Stomach (tissue), 9 donors: ENCODE measurements around the gene DNAJB7. TPM values are rescaled to one million over a fixed set of nuclear protein-coding genes. Genes with fewer than 3 reads are reported as not detected.
"Not testable (repeated sequence)": the region's sequence is repeated elsewhere in the genome, so short reads cannot be mapped to it uniquely, and the experiment has no call there.

Experiments used
- DNase-seq, 2 donors: peaks; one replicate each; pipeline versions ENCODE4 v3.0.0 to v3.0.0-alpha.2; 2013 to 2019
- H3K27ac ChIP-seq, 5 donors: fragments of 200-600 bp in 4 of 5; sonication (generic) in 4 of 5; one replicate each; pipeline ENCODE4 v1.5.1; 2013 to 2019; ENCODE audit warnings: mild to moderate bottlenecking in 1 of 5, moderate library complexity in 1 of 5
- H3K27me3 ChIP-seq, 3 donors: fragments of 200-600 bp; sonication (generic); one replicate each; pipeline ENCODE4 v1.5.1; 2017 to 2019; ENCODE audit warnings: mixed run types in 1 of 3
- H3K36me3 ChIP-seq, 4 donors: fragments of 200-600 bp; sonication (generic); 1 replicate in 3 of 4; 2 replicates in 1 of 4; pipeline ENCODE4 v1.5.1; 2016 to 2019
- H3K4me1 ChIP-seq, 4 donors: fragments of 200-600 bp; sonication (generic); one replicate each; pipeline ENCODE4 v1.5.1; 2016 to 2019
- H3K4me3 ChIP-seq, 4 donors: fragments of 200-600 bp; sonication (generic) in 3 of 4; one replicate each; pipeline ENCODE4 v1.5.1; 2016 to 2019; ENCODE audit warnings: mild to moderate bottlenecking in 1 of 4
- H3K9me3 ChIP-seq, 4 donors: fragments of 200-600 bp; sonication (generic); one replicate each; pipeline ENCODE4 v1.5.1; 2016 to 2019
- CTCF ChIP-seq, 7 experiments: fragments of 450-650 bp in 4 of 7; fragments of 200-600 bp in 3 of 7; sonication (generic) in 3 of 7; IDR thresholded peaks; one replicate each; pipeline ENCODE4 v1.5.1; 2016 to 2019; ENCODE audit warnings: antibody characterized with exemption in 7 of 7, control low read depth in 2 of 7, mild to moderate bottlenecking in 1 of 7
- EP300 ChIP-seq: sonication (generic); formaldehyde crosslinking; IDR thresholded peaks from one replicate; pipeline ENCODE4 v1.6.1; 2017; ENCODE audit warnings: antibody characterized with exemption
- POLR2A ChIP-seq, 4 donors: fragments of 450-650 bp; IDR thresholded peaks; one replicate each; pipeline ENCODE4 v1.6.1; 2016; ENCODE audit warnings: antibody characterized with exemption in 4 of 4, control low read depth in 2 of 4, mild to moderate bottlenecking in 1 of 4, moderate library complexity in 1 of 4
- POLR2AphosphoS5 ChIP-seq, 3 donors: sonication (generic); formaldehyde crosslinking; IDR thresholded peaks; one replicate each; pipeline ENCODE4 v1.6.1; 2016; ENCODE audit warnings: antibody characterized with exemption in 3 of 3
- WGBS, 5 donors: extraction: QIAGEN DNeasy Blood & Tissue Kit in 3 of 5; methylation state at CpG; one replicate each; pipeline versions ENCODE4 v1.1.5 to v1.1.7; 2013 to 2018; 5-methylcytosine and 5-hydroxymethylcytosine counted together
- intact Hi-C: fragments of 100-400 bp; cut with DNase I; formaldehyde crosslinking; loops from one replicate; pipeline ENCODE4 v1.15.1; 2023; ENCODE audit warnings: low total_unique reads
- polyA plus RNA-seq, 3 donors: library from polyadenylated mRNA; stranded (reverse); fragments of 200-250 nt; gene quantifications; one replicate each; pipeline ENCODE4 v1.2.3, GENCODE V29; 2013
- total RNA-seq, 5 donors: library from RNA; depleted of rRNA; stranded (reverse); fragments of >200 nt; gene quantifications; one replicate each; pipeline versions ENCODE4 v1.1.0 to v1.2.3, GENCODE V29; 2014 to 2016
- donor health status: healthy with polysubstance abuse.
- donor health status: Bipolar disorder and iron deficiency.
- donor health status: healthy.

DNAJB7 gene
- total and polyA plus RNA-seq, 8 donors, result not detected

DNA sequence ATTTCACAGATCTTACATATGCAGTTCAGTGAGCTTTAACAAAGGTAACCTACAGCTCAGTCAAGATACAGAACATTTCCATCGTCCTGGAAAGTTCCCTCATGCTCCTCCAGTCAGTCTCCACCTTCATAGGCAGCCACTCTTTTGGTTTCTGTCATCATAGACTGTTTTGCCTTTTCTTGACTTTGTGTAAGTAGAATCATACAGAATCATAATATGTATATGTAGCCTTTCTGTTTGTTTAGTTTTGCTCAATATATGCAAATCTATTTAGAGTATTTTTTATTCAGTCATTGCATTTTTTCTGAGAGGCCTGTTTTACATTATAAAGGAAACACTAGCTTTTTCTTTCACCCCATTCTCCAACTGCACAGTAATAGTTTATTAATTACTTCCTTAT, 15.0 kb upstream of the DNAJB7 start:
- WGBS, 5 donors, result 34 to 72% (median 54%) methylated on average over 1 of the region's 1 CpG
- TF ChIP-seq EP300 (no peak), POLR2A (IDR thresholded peaks at IDR 0.05) (no peak), CTCF (IDR thresholded peaks at IDR 0.05) (no peak), POLR2AphosphoS5 (IDR thresholded peaks at IDR 0.05) (no peak)
- no peak for DNase-seq
- Histone ChIP-seq H3K36me3 (peaks cover 5 to 65% (median 41%) of the 10 kb centered on the region in 4 donors), H3K9me3 (no peaks in the 10 kb centered on the region), H3K27ac (no peak overlapping the region), H3K27me3 (no peaks in the 10 kb centered on the region), H3K4me1 (no peaks in the 10 kb centered on the region), H3K4me3 (no peak overlapping the region)
- intact Hi-C loops, result no loop called here

- no peak overlapping the region for H3K27ac ChIP-seq
- no peak for DNase-seq
- intact Hi-C loops, result no loop called here
- H3K9me3 ChIP-seq, result no peaks in the 10 kb centered on the region
- H3K4me3 ChIP-seq, result no peak overlapping the region
- H3K36me3 ChIP-seq, result peaks cover 8 to 66% (median 49%) of the 10 kb centered on the region in 4 donors
- 92 to 98% (median 96%) methylated on average over 3 of the region's 3 CpGs for WGBS, 5 donors
- H3K4me1 ChIP-seq, result no peaks in the 10 kb centered on the region
- H3K27me3 ChIP-seq, result no peaks in the 10 kb centered on the region
- TF ChIP-seq EP300 (no peak), POLR2AphosphoS5 (IDR thresholded peaks at IDR 0.05) (no peak), POLR2A (IDR thresholded peaks at IDR 0.05) (no peak), CTCF (IDR thresholded peaks at IDR 0.05) (no peak)
Measured at GRCh38 chr22:40875111-40875510, 13.2 kb upstream of the DNAJB7 start.

GRCh38 chr22:40874016-40874415, 12.1 kb upstream of the DNAJB7 start:
- TF ChIP-seq POLR2AphosphoS5 (IDR thresholded peaks at IDR 0.05) (no peak), EP300 (no peak), POLR2A (IDR thresholded peaks at IDR 0.05) (no peak), CTCF (IDR thresholded peaks at IDR 0.05) (no peak)
- intact Hi-C loops, result no loop called here
- no peak overlapping the region for H3K4me3 ChIP-seq
- DNase-seq, result no peak
- H3K4me1 ChIP-seq, result peaks cover 0 to under 1% (median 0%) of the 10 kb centered on the region in 4 donors
- no peaks in the 10 kb centered on the region for H3K27me3 ChIP-seq
- 94 to 98% (median 97%) methylated on average over 3 of the region's 3 CpGs for WGBS, 5 donors
- H3K36me3 ChIP-seq, result peaks cover 13 to 68% (median 51%) of the 10 kb centered on the region in 4 donors
- no peak overlapping the region for H3K27ac ChIP-seq
- no peaks in the 10 kb centered on the region for H3K9me3 ChIP-seq

DNA sequence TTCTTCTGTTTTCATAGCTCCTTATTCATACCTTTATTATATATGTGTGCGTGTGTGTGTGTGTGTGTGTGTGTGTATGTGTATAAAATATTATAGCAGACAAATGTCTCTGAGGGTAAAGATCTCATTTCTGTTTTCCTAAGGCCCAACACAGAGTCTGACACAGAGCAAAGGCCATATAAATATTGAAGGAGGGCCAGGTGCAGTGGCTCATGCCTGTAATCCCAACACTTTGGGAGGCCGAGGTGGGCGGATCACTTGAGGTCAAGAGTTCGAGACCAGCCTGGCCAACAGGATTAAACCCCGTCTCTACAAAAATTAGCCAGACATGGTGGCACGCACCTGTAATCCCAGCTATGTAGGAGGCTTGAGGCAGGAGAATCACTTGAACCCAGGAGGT, 6.5 kb upstream of the DNAJB7 start:
- H3K27me3 ChIP-seq, intact Hi-C loops, DNase-seq, H3K9me3 ChIP-seq, H3K4me3 ChIP-seq, H3K27ac ChIP-seq: not testable (repeated sequence)
- Histone ChIP-seq H3K4me1 (peaks cover 0 to 13% (median 5%) of the 10 kb centered on the region in 4 donors), H3K36me3 (peaks cover 11 to 35% (median 33%) of the 10 kb centered on the region in 4 donors)
- WGBS, 5 donors, result 61 to 77% (median 73%) methylated on average over 6 of the region's 6 CpGs

DNA sequence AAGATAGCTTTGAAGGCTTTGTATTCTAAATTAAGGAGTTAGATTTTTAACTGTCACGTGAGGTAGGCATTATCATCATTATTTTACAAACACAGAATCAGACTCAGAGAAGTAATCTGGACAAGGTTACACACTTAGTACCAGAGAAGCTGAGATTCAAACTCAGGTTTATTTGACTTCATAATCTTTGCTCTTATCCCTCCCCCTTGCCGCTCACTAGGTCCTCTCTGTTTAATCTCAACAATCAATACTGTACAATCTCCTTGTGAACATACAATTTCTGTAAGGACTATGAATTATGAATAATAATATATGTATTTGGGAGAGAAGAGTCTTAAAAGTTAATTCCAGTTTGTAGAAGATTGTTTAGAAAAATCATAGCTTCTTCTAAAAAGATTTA, 5.2 kb upstream of the DNAJB7 start:
- WGBS, 5 donors, result 32 to 60% (median 51%) methylated on average over 2 of the region's 2 CpGs

More for the DNA sequence above, 5.2 kb upstream of the DNAJB7 start:
- Histone ChIP-seq H3K27ac (no peak overlapping the region), H3K27me3 (no peaks in the 10 kb centered on the region), H3K4me3 (no peak overlapping the region), H3K36me3 (peaks cover 8 to 31% (median 27%) of the 10 kb centered on the region in 4 donors), H3K9me3 (no peaks in the 10 kb centered on the region), H3K4me1 (peaks cover 0 to 18% (median 5%) of the 10 kb centered on the region in 4 donors)
- no peak for TF ChIP-seq CTCF (IDR thresholded peaks at IDR 0.05)
- no peak for DNase-seq
- intact Hi-C loops, result no loop called here
